DND-41 (cell line): ENCODE measurements around the gene ERCC6.

ENCODE experiments used
- EZH2 ChIP-seq: IDR thresholded peaks from 3 replicates; pipeline ENCODE4 v1.6.1; 2012; ENCODE audit warnings: borderline replicate concordance, low read depth, mild to moderate bottlenecking, moderate library complexity, low read length, inconsistent platforms; ENCODE audit not compliant: severe bottlenecking
- TF ChIP-seq, protein P1 (sequence below): IDR thresholded peaks from 2 replicates; pipeline ENCODE4 v1.5.1; 2012; ENCODE audit warnings: borderline replicate concordance, low read length, moderate library complexity, mild to moderate bottlenecking; ENCODE audit not compliant: poor library complexity, severe bottlenecking; ENCODE audit errors: extremely low read depth

- TF ChIP-seq, protein P1, sequence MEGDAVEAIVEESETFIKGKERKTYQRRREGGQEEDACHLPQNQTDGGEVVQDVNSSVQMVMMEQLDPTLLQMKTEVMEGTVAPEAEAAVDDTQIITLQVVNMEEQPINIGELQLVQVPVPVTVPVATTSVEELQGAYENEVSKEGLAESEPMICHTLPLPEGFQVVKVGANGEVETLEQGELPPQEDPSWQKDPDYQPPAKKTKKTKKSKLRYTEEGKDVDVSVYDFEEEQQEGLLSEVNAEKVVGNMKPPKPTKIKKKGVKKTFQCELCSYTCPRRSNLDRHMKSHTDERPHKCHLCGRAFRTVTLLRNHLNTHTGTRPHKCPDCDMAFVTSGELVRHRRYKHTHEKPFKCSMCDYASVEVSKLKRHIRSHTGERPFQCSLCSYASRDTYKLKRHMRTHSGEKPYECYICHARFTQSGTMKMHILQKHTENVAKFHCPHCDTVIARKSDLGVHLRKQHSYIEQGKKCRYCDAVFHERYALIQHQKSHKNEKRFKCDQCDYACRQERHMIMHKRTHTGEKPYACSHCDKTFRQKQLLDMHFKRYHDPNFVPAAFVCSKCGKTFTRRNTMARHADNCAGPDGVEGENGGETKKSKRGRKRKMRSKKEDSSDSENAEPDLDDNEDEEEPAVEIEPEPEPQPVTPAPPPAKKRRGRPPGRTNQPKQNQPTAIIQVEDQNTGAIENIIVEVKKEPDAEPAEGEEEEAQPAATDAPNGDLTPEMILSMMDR, result no peak
- TF ChIP-seq EZH2, result no peak
These were observed 49.1 kb upstream of the ERCC6 start for GRCh38 chr10:49587981-49588380.
